Measurements from ENCODE around the gene TMEM132C.

The TMEM132C gene

DNA sequence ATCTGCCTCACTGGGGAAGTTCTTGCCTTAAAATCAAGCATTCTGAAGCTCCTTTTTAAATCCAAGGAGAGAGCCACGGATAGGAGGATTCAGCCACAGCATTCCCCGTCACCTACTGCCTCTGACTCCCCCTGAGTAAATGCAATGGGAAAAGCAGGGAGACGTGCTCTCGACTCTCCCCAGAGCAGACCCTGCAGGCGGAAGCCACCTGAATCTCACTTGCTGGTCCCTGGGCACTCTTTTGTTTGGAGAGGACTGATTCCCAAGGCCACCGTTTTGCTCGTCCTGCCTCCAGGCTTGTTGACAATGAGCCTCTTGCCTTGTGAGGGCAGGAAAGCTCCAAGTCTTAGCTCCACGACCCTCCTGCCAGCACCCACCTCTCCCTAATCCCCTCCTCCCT lies 352.3 kb downstream of the TMEM132C start:
- no peak for DNase-seq

DNA sequence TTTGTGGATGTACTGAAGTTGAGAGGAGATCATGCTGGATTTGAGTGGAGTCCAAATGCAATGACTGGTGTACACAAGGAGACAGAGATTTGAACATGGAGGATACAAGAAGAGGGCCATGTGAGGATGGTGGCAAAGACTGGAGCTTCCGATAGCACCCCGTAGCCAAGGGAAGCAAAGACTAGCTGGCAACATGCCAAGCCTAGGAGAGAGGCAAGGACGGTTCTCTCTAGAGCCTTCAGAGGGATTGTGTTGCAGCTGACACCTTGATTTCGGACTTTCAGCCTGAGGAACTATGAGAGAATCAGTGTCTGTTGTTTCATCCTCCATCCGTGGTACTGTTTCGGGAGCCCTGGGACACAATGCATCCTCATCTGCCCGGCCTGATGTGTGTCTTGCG lies 354.3 kb downstream of the TMEM132C start:
- no peak for DNase-seq

DNA sequence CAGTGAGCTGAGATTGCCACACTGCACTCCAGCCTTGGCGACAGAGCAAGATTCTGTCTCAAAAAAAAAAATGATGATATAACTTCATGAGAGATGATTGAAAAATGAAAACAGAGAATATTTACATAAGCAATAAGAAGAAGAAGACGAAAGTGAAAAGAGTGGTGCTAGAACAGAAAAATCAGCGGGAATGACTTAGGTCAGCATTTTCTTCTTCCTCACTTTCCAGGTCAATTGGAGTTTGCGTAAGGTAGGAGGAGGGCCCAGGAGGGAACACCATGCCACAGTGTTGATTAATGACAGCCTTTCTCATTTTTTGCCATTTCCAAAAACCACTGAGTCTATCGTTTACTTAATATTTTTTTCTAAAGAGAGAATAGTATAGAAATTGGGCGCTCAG lies 356.8 kb downstream of the TMEM132C start:
- no peak for DNase-seq

DNA sequence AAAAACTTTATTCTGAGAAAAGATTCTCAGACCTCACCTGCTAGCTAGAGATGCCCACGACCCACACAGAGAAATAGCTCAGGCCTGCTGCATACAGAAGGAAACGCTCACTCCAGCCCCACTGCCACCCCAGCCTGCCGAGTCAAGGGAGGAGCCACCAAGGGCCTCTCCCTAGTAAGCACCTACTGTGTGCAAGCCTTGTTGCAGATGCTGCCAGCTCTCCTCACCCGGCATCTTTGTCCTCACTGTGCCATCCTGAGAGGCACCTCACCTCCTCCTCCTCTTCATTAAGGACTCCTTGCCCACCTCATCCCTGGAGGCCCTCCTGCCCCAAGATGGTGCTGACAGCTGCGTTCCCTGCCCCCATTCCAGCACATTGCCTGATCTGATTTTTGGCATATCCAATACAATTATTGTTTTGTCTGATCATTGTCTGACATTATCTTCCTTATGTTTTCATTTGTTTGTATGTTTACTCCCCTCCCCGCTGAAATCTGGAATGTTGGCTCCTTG lies 359.9 kb downstream of the TMEM132C start:
- no peak for DNase-seq

DNA sequence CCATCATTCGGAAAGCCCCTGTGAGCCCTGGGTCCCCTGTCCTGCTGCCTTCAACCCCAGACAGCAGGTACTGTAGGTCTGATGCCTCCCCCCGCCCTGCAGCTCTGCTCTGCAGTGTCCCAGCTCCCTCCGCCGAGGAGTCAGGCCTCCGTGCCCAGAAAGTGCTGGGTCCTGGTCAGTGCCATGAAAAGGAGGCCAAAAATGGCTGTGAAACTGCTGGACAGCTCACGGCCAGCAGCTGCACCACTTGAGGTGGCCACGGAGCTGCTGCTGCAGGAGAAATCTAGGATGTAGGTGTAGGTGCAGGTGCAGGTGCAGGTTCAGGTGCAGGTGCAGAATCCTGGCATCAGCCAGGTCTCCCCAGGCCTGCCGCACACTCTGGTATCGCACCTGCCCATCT lies 360.7 kb downstream of the TMEM132C start:
- DNase-seq: no peak

DNA sequence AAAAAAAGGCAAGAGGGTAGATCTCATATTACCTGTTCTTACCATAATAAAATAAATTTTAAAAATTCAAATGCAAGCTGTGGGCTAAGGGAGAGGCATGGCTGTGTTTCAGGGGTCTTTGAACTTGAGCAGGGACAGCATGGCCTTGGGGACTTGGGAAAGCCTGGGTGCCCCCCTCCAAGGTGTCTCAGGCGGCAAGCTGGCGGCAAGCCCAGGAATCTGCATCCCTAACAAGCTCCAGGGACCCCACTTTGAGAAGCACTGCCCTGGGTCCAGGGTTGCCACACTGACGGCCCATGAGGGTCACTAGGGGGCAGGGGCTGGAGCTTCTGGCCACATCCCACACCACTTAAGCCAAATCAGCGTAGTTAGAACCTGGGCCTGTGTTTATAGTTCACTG lies 363.0 kb downstream of the TMEM132C start:
- no peak for DNase-seq

DNA sequence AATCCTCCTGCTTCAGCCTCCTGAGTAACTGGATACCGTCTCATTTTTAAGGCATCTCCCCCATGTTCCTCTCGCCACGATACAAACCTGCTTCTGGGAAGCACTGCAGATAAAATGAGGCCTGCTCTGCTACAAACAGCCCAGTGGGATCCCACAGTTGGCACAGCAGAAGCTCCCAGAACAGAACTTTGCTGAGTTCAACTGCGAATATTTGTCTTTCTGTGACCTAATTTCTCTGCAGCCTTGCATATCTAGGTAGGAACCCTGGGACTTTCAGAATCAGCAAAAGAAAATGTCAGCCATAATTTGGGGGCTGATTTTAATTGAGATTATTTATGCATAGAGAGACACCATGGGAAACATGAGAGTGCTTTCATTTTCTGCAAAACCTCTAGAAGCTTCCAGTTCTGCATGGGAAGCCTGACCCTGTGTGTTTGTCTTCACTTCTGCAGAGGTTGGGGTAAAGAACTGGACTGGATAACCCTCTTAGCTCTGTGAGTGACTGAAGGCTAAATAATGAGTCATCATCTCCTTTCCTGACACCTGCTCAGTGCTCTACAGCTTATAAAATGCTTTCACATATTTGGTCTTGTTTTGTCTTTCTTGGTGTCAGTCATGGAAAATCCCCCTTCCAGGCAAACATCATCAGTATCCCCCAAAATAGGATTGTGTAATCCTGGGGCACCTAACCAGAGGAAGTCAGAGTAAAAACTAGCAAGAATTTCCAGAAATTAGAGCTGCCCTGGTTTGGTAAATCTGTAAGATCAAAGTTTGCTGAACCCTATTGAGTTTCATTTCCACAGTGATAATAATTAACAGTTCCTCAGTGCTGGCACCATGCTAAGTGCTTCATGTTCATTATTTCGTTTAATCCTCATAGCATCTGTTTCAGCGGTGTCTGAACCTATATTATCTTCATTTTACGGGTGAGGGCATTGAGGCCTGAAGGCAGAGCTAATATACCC lies 371.0 kb downstream of the TMEM132C start:
- DNase-seq: no peak

DNA sequence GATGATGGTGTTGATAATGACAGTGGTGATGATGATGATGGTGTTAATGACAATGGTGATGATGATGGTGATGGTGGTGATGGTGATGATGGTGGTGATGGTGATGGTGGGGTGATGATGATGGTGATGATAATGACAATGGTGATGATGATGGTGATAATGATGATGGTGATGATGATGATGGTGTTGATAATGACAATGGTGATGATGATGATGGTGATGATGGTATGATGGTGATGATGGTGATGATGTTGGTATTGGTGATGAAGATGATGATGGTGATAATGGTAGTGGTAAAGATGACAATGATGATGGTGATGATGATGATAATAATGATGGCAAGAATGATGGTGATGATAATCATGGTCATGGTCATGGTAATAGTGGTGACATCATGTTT lies 372.1 kb downstream of the TMEM132C start:
- DNase-seq: no peak

DNA sequence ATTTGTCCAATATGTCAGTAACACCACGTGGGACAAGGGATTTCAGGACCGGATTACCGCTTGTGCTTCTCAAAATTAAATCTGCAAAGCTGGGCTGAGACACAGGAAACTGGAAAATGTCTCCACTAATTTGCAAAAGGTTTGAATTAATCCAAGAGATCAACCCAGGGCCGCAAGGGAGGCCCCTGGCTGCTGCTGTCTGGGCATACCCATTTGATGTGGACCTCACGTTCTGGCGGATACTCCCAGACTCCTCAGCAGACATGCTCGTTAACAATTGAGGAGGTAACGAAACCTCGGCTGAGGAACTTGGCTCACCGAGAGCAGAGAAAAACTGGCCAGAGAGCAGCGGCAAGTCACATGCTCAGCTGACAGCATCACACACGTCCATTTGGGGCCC lies 376.2 kb downstream of the TMEM132C start:
- no peak for DNase-seq

DNA sequence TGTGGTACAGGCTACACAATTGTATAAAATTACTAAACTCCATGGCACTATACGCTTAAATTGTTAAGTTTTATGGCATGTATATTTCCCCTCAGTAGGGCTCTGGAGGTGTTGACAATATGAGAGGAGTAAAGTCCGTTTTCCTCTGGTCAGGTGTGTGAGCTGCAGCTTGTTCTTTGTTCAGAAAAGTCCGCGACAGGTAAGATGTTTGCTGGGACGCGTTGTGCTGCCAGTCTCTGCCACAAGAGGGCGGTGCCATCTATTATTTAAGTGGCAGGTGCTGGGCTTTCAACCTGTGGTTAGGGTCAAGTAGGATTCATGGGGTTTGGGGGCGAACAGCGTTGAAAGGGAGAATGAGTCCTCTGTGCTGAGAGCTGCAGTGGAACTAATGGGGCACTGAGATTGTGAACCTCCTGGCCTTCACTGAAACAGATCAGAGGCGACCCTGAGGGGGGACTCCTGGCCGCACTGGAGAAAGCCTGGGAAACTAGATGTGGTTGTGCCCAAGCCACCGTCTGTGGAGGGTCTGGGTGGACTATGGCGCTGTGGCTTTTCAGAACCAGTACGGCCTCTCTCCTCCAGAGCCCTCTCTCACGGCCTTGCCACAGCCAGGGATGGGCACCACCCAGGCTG lies 377.8 kb downstream of the TMEM132C start:
- DNase-seq: no peak

DNA sequence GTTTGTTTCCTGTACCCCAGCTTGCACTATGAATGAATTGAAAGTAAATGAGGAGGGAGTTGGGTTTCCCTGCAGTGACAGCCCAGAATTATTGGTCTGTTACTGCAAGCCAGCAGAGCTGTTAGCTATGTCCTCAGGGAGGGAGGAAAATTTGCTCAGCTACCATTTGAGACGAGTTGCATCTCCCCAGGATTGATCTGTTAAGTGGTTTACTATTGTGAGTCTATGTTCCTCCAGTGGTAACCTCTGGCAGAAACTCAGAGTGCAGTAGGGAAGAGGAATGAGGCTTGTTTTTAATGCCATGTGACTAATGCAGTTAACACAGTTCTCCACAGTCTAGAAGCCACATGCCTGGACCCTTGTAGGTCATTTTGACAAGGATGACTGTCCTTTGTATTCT lies 382.9 kb downstream of the TMEM132C start:
- DNase-seq: no peak

DNA sequence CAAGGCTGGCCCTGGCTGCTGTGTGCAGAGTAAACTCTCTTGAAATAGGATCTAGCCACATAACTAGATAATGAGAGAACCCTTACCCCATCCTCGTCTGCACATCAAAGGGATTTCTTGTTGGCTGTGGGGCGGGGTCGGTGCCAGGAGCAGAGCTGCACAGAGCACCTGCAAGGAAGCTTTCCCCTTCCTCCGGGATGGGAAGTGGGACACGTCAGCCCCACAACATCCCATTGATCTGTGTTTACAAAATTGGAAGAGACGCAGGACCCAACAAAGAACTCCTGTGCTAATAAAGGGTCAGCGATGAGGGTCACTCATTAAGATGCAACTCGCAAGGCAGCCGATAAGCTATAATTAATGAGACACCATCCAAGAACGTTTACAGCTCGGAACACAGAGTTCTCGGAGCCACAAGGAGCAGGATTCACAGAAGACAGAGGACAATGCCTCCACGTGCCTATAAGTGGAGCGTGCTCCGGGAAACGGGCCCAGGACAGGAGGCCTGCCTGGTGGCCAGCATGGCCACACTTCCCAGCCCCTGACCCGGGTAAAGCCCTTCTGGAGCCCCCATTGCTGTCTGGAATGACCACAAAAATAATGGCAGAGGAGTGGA lies 385.3 kb downstream of the TMEM132C start:
- no peak for DNase-seq

DNA sequence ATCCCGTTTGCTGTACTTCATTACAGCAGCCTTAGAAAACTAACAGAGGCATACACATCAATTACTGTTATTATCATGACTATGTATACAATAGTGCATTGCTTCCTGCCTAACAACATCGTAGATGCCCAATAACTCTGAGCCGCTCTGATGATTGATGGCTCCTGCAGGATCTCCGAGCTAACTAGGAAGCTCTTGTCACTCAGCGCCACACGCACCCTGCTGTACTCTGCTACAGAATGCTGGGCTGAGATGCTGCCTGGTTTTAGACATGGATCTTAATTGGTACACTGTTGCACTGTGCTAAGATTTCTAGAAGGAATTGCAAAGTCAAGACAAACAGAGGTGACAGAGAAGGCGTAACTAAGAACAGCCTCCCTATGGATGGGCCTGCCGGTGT lies 387.5 kb downstream of the TMEM132C start:
- DNase-seq: no peak

DNA sequence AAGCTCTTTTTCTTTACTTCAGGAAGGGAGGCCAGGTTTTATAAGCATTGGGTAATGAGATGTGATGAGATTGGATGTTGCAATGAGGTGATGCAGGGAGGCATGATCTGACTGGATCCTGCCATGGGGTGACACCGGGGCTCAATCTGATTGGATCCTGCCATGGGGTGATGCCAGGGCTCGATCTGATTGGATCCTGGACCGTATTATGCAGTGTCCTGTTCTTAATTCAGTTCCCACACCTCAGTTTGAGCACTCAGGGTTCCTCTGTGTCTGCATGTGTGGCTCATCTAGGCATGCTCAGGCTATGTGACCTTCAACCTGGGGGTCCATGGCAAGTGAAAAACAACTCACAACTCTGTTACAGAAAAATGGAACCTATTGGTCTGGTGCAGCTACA lies 390.4 kb downstream of the TMEM132C start:
- no peak for DNase-seq

DNA sequence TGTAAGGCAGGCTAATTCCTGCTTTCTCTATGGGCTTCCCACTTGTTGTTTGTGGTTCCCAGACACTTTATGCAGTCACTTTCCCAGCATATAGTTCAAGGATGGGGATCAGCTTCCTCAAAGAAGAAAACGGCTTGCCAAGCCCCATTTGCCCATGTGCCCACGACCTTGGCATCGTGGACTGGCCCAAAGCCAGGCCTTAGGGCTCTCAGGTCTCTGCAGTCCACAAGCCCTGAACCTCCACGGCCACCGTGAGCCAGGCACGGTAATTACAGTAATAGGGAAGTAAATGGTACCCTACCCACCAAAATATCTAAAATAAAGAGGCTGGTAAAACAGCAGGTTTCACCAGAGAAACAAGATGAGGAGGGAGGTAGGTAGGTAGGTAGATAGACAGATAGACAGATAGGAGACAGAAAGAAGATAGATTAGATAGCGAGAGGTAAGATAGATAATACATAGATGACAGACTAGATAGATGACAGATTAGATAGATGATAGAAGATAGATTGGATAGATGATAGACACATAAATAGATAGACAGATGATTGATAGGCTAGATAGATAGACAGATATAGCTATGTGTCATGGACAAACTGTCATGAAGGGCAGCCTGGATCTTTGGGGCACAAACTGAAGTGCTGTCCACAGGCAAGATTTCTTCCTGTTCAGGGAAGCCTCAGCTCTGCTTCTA lies 393.7 kb downstream of the TMEM132C start:
- no peak for DNase-seq

DNA sequence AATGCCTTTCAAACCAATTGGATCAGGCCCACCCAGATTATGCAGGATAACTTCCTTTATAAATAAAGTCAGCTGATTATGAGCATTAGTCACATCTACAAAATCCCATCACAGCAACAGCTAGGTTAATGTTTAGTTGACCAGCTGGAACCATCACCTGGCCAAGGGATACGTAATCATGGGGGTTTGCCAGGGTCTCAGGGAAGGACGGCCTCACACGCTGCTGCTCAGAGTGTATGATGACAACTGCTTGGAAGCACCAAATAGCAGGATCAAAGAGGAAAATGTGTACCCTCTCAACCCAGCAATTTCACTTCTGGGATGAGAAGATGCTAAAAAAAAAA lies 394.2 kb downstream of the TMEM132C start:
- no peak for DNase-seq

DNA sequence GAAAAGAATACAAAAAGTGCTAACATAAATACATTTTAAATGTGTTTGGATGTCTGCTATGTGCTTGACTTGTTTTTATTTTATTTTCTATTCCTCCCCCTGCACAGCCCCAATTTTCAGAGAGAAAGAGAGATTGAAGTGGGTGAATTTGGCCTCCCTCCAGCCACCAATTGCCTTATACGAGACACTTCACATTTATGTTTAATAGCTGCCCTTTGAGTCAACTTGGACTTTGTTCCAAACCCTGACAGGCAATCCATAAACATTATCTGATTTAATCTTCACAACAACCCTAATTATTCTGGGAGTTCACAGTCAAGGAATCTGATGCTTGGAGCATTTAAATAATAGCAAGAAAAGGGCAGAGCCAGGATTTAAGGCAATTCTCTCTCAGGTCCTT lies 395.1 kb downstream of the TMEM132C start:
- DNase-seq: no peak

DNA sequence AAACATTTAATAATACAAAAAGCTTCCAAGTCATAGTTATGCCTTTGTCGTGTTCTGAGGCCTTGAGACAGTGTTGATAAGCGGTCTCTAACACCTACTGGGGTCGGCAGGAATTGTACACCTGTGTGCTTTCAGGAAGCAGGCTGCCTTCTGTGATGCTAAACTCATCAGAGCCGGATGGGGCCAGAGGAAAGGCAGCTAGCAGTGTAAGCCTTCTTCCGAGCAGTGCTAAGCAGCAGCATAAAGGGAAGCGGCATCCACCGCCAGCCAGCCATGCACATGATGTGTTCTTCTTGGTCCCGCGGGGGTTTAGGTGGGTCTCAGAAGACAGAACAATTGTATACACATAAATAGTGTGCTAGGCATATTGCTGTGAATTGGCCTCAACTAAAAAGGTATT lies 397.5 kb downstream of the TMEM132C start:
- no peak for DNase-seq

DNA sequence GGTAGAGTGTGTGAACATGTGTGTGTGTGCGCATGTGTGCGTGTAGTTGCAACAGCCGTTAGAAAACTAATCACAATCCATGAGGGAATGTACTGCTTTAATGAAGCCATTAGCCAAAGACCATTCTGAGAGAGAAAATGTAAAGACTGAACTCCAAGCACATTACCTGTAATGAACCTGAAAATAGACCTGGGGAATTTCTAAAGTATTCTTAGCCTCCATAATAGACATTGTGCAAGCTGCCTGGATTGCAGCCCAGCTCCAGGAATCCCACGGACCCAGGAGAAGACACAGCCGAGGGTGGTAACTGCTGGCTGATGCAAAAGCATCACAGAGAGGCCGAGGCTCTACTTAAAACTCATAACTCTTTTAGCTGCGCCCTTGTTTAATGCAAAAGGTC lies 400.2 kb downstream of the TMEM132C start:
- DNase-seq: no peak

DNA sequence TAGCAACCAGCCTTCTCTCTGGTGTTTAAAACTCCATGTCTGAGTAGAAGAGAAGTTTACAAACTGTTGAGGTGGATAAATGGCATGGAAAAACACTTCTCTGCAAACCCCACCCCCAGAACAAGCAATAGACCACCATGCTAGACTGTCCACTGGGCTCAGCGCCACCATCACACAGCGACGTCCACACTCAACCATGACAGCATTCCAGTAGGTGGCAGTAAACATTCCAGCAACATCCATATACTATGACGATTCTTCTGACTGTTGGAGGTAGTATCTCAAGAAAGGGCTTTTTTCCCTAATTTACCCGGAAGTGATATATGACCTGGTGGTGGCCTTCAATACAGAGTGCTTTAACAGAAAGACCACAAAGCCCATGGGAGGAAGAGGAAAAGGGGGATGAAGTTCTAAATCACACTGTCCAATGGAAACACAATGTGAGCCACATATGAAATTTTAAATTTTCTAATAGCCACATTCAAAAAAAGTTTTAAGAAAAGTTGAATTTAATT lies 404.6 kb downstream of the TMEM132C start:
- DNase-seq: no peak

DNA sequence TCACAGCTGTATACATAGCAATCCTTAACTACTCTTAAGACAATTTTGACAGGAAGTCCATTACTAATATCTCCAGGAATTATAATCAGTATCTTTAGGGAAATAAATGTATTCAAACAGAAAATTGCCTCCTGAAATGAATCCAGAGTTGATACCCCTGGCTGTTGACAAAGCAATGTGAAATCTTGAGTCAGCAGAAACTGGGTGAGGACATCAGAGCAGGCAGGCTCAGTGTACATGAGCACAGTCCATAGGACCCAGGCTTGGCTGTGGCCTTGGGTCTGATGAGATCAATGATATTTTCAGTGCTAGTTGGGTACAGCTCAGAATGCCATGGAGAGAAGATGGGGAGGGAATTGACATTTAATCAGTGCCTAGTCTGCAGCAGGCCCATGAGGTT lies 405.5 kb downstream of the TMEM132C start:
- no peak for DNase-seq

DNA sequence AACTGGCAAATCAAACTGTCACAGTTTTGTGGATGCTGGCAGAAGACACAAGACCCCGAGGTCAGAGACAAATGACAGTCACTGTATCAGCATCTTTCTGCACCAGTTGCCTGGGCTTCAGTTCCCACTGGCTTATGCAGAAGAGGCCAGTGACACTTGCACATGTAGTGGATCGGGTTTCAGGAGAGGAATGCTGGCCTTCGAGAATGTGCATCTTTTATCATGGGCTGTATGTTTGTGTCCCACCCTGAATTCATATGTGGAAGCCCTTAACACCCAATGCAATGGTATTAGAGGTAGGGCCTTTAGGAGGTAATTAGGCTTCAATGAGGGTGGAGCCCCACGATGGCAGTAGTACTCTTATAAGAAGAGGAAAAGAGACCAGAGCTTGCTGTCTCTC lies 405.9 kb downstream of the TMEM132C start:
- no peak for DNase-seq

DNA sequence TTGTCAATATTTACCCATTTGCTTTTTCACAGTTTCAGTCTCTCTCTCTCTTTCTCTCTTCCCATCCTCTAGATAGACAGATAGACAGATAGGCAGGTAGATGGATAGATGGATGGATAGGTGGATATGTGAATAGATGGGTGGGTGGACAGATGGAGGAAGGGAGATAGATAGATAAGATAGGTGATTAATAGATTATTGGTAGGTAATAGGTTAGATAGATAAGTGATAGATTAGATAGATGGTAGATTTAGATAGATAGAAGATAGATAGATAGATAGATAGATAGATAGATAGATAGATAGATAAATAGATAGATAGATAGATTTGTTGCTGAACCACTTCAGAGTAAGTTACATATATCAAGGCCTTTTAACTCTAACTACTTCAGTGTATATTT lies 408.6 kb downstream of the TMEM132C start:
- no peak for DNase-seq

Measured in activated naive CD4-positive, alpha-beta T cell treated with anti-CD3 and anti-CD28 coated beads, Interleukin-2, amount 50 U/mL, for 16 hours (primary cell).